ENCODE data around the gene P3H2.

- no peak for TF ChIP-seq CTCF (IDR thresholded peaks at IDR 0.05; ENCODE audit: borderline replicate concordance, extremely low read depth, low read length, poor library complexity, severe bottlenecking)
- TF ChIP-seq EZH2 (IDR thresholded peaks at IDR 0.05; ENCODE audit: borderline replicate concordance, low read depth, low read length, severe bottlenecking) = no peak
These were observed 171.1 kb downstream of the P3H2 start for GRCh38 chr3:189949580-189949979.
